Vagina (tissue), 2 donors: Measurements from ENCODE around the gene MYBPHL. TPM values are rescaled to one million over a fixed set of nuclear protein-coding genes. Genes with fewer than 3 reads are reported as not detected.

Experiments
- DNase-seq, 2 donors: peaks; one replicate each; pipeline ENCODE4 v3.0.0-alpha.2; 2017; ENCODE audit errors: extremely low spot score in 2 of 2
- H3K27ac ChIP-seq: fragments of 200-600 bp; sonication (generic); one replicate; pipeline ENCODE4 v1.5.1; 2019
- H3K27me3 ChIP-seq: fragments of 200-600 bp; sonication (generic); one replicate; pipeline ENCODE4 v1.5.1; 2019
- H3K36me3 ChIP-seq, 2 donors: fragments of 200-600 bp; sonication (generic); one replicate each; pipeline ENCODE4 v1.5.1; 2017 to 2019
- H3K4me1 ChIP-seq: fragments of 200-600 bp; sonication (generic); one replicate; pipeline ENCODE4 v1.5.1; 2019
- H3K4me3 ChIP-seq, 2 donors: fragments of 200-600 bp; sonication (generic); 1 replicate in 1 of 2; 2 replicates in 1 of 2; pipeline ENCODE4 v1.5.1; 2016 to 2019
- H3K9me3 ChIP-seq: fragments of 200-600 bp; sonication (generic); one replicate; pipeline ENCODE4 v1.5.1; 2019
- CTCF ChIP-seq, 3 experiments: fragments of 450-650 bp in 2 of 3; fragments of 200-600 bp in 1 of 3; sonication (generic) in 1 of 3; IDR thresholded peaks; one replicate each; pipeline ENCODE4 v1.5.1; 2017 to 2019; ENCODE audit warnings: antibody characterized with exemption in 3 of 3, mild to moderate bottlenecking in 2 of 3, moderate library complexity in 2 of 3
- POLR2A ChIP-seq, 2 donors: fragments of 450-650 bp; IDR thresholded peaks; one replicate each; pipeline ENCODE4 v1.6.1; 2017; ENCODE audit warnings: antibody characterized with exemption in 2 of 2, mild to moderate bottlenecking in 2 of 2, moderate library complexity in 2 of 2
- POLR2AphosphoS5 ChIP-seq, 2 donors: sonication (generic); formaldehyde crosslinking; IDR thresholded peaks; one replicate each; pipeline ENCODE4 v1.9.0; 2017; ENCODE audit warnings: antibody characterized with exemption in 2 of 2, mild to moderate bottlenecking in 2 of 2, low read depth in 1 of 2; ENCODE audit not compliant: insufficient read depth in 1 of 2
- intact Hi-C: fragments of 100-400 bp; cut with DNase I; formaldehyde crosslinking; loops from one replicate; pipeline ENCODE4 v1.15.1; 2023
- total RNA-seq: library from RNA; depleted of rRNA; stranded (reverse); fragments of >200 nt; gene quantifications from one replicate; pipeline ENCODE4 v1.2.3, GENCODE V29; 2016

MYBPHL gene
- total RNA-seq, 1 donor from 2014 or later = not detected

- peak overlapping the region; percentile 66 for H3K27ac ChIP-seq
- TF ChIP-seq POLR2AphosphoS5 (IDR thresholded peaks at IDR 0.05; ENCODE audit: insufficient read depth in 1 of 2, low read depth in 1 of 2) (no peak), POLR2A (IDR thresholded peaks at IDR 0.05) (no peak), CTCF (IDR thresholded peaks at IDR 0.05) (no peak)
Observed at GRCh38 chr1:109262231-109263055, 44.4 kb downstream of the MYBPHL start.

GRCh38 chr1:109261578-109261977 lies 45.2 kb downstream of the MYBPHL start:
- Histone ChIP-seq H3K27ac (no peak overlapping the region), H3K27me3 (no peaks in the 10 kb centered on the region), H3K9me3 (no peaks in the 10 kb centered on the region), H3K4me3 (no peak overlapping the region), H3K36me3 (peaks cover 0 to 14% of the 10 kb centered on the region in 2 donors), H3K4me1 (peaks cover 15% of the 10 kb centered on the region)
- intact Hi-C loops = no loop called here
- no peak for DNase-seq
- TF ChIP-seq POLR2AphosphoS5 (IDR thresholded peaks at IDR 0.05; ENCODE audit: insufficient read depth in 1 of 2, low read depth in 1 of 2) (no peak), POLR2A (IDR thresholded peaks at IDR 0.05) (no peak), CTCF (IDR thresholded peaks at IDR 0.05) (no peak)

More at GRCh38 chr1:109262231-109263055, 44.4 kb downstream of the MYBPHL start:
- H3K27me3 ChIP-seq = no peaks in the 10 kb centered on the region
- intact Hi-C loops = no loop called here
- H3K4me1 ChIP-seq = peaks cover 15% of the 10 kb centered on the region
- no peak overlapping the region for H3K4me3 ChIP-seq
- no peak for DNase-seq
- H3K9me3 ChIP-seq = no peaks in the 10 kb centered on the region
- peaks cover 0 to 14% of the 10 kb centered on the region in 2 donors for H3K36me3 ChIP-seq

GRCh38 chr1:109261006-109261405 lies 45.8 kb downstream of the MYBPHL start:
- Histone ChIP-seq H3K27me3 (no peaks in the 10 kb centered on the region), H3K4me3 (no peak overlapping the region), H3K9me3 (no peaks in the 10 kb centered on the region), H3K4me1 (peaks cover 20% of the 10 kb centered on the region), H3K27ac (no peak overlapping the region), H3K36me3 (peaks cover 0 to 14% of the 10 kb centered on the region in 2 donors)
- DNase-seq = no peak
- no peak for TF ChIP-seq POLR2AphosphoS5 (IDR thresholded peaks at IDR 0.05; ENCODE audit: insufficient read depth in 1 of 2, low read depth in 1 of 2)
- TF ChIP-seq CTCF (IDR thresholded peaks at IDR 0.05) = no peak
- TF ChIP-seq POLR2A (IDR thresholded peaks at IDR 0.05) = no peak
- intact Hi-C loops = no loop called here

GRCh38 chr1:109259674-109260557 lies 46.9 kb downstream of the MYBPHL start:
- H3K36me3 ChIP-seq = peaks cover 0 to 14% of the 10 kb centered on the region in 2 donors
- intact Hi-C loops = no loop called here

More at GRCh38 chr1:109259674-109260557, 46.9 kb downstream of the MYBPHL start:
- Histone ChIP-seq H3K27me3 (no peaks in the 10 kb centered on the region), H3K27ac (no peak overlapping the region), H3K4me1 (peaks cover 31% of the 10 kb centered on the region), H3K9me3 (no peaks in the 10 kb centered on the region), H3K4me3 (no peak overlapping the region)
- TF ChIP-seq POLR2A (IDR thresholded peaks at IDR 0.05) (no peak), POLR2AphosphoS5 (IDR thresholded peaks at IDR 0.05; ENCODE audit: insufficient read depth in 1 of 2, low read depth in 1 of 2) (no peak), CTCF (IDR thresholded peaks at IDR 0.05) (no peak)
- no peak for DNase-seq
